ENCODE data around the gene CNTN1. TPM values are rescaled to one million over a fixed set of nuclear protein-coding genes. Genes with fewer than 3 reads are reported as not detected.
"Not testable (repeated sequence)": the region's sequence is repeated elsewhere in the genome, so short reads cannot be mapped to it uniquely, and the experiment has no call there.

CNTN1 gene
- polyA plus RNA-seq, 3 donors = 31.4 to 42.1 (median 33.9) TPM

- no peak for DNase-seq
Measured at GRCh38 chr12:41019461-41019860, 327.2 kb downstream of the CNTN1 start.

GRCh38 chr12:41023836-41024235 lies 331.6 kb downstream of the CNTN1 start:
- no peak for DNase-seq

GRCh38 chr12:41026151-41026550 lies 333.9 kb downstream of the CNTN1 start:
- no peak for DNase-seq

- DNase-seq = no peak
Measured at GRCh38 chr12:41032386-41032785, 340.1 kb downstream of the CNTN1 start.

GRCh38 chr12:41034686-41035085 lies 342.4 kb downstream of the CNTN1 start:
- DNase-seq = no peak

- DNase-seq = no peak
Measured at GRCh38 chr12:41039461-41039860, 347.2 kb downstream of the CNTN1 start.

GRCh38 chr12:41045509-41045908 lies 353.3 kb downstream of the CNTN1 start:
- no peak for DNase-seq

- DNase-seq = no peak
Measured at GRCh38 chr12:41049033-41049432, 356.8 kb downstream of the CNTN1 start.

GRCh38 chr12:41051954-41052353 lies 359.7 kb downstream of the CNTN1 start:
- DNase-seq = no peak

- no peak for DNase-seq
Measured at GRCh38 chr12:41052441-41052840, 360.2 kb downstream of the CNTN1 start.

- no peak for DNase-seq
Measured at GRCh38 chr12:41053046-41053445, 360.8 kb downstream of the CNTN1 start.

GRCh38 chr12:41055875-41056577 lies 363.8 kb downstream of the CNTN1 start:
- DNase-seq = no peak

- DNase-seq = no peak
Measured at GRCh38 chr12:41058266-41058665, 366.0 kb downstream of the CNTN1 start.

GRCh38 chr12:41061192-41061591 lies 369.0 kb downstream of the CNTN1 start:
- DNase-seq = no peak

- DNase-seq = no peak
Measured at GRCh38 chr12:41064411-41064810, 372.2 kb downstream of the CNTN1 start.

GRCh38 chr12:41067941-41068645 lies 375.9 kb downstream of the CNTN1 start:
- no peak for DNase-seq

GRCh38 chr12:41073633-41074472 lies 381.6 kb downstream of the CNTN1 start:
- no peak for DNase-seq

- DNase-seq = no peak
Measured at GRCh38 chr12:41074473-41074769, 382.2 kb downstream of the CNTN1 start.

GRCh38 chr12:41076114-41076513 lies 383.9 kb downstream of the CNTN1 start:
- DNase-seq = no peak

GRCh38 chr12:41081241-41081640 lies 389.0 kb downstream of the CNTN1 start:
- DNase-seq = not testable (repeated sequence)

GRCh38 chr12:41089438-41089837 lies 397.2 kb downstream of the CNTN1 start:
- no peak for DNase-seq

- no peak for DNase-seq
Measured at GRCh38 chr12:41092115-41092514, 399.9 kb downstream of the CNTN1 start.

- DNase-seq = no peak
Measured at GRCh38 chr12:41096797-41097196, 404.6 kb downstream of the CNTN1 start.

Data from renal pelvis (tissue), 4 donors.